HG03565 (cell line): ENCODE measurements around the gene DNAJC8.

Source experiments
- ATAC-seq: cut with Tn5 transposase; IDR thresholded peaks from one replicate; pipeline ENCODE4 v1.9.1; 2021; ENCODE audit warnings: mild to moderate bottlenecking, moderate library complexity; ENCODE audit not compliant: unreplicated experiment

DNAJC8 gene

GRCh38 chr1:28232558-28233263 lies at the start of gene DNAJC8:
Gene DNAJC8, minus strand, starts transcription at chr1:28233029. Its CDS starts 31 bp downstream, at chr1:28232998.
- ATAC-seq = peak; percentile 44

GRCh38 chr1:28281608-28282425 lies 49.0 kb upstream of the DNAJC8 start:
- ATAC-seq = no peak

- no peak for ATAC-seq
These were observed 48.1 kb upstream of the DNAJC8 start for GRCh38 chr1:28280977-28281381.

GRCh38 chr1:28280501-28280900 lies 47.7 kb upstream of the DNAJC8 start:
- ATAC-seq = no peak

- ATAC-seq = no peak
These were observed 46.9 kb upstream of the DNAJC8 start for GRCh38 chr1:28279721-28280120.

GRCh38 chr1:28278763-28279162 lies 45.9 kb upstream of the DNAJC8 start:
- no peak for ATAC-seq

GRCh38 chr1:28273216-28273860 lies 40.5 kb upstream of the DNAJC8 start:
- no peak for ATAC-seq

- ATAC-seq = no peak
These were observed 39.5 kb upstream of the DNAJC8 start for GRCh38 chr1:28272215-28272852.

GRCh38 chr1:28269529-28269928 lies 36.7 kb upstream of the DNAJC8 start:
- ATAC-seq = no peak

- ATAC-seq = no peak
These were observed 34.8 kb upstream of the DNAJC8 start for GRCh38 chr1:28267633-28268032.

- ATAC-seq = no peak
These were observed 34.1 kb upstream of the DNAJC8 start for GRCh38 chr1:28266920-28267322.

GRCh38 chr1:28265577-28265976 lies 32.7 kb upstream of the DNAJC8 start:
- no peak for ATAC-seq

GRCh38 chr1:28264897-28265296 lies 32.1 kb upstream of the DNAJC8 start:
- no peak for ATAC-seq

GRCh38 chr1:28260803-28261174 lies 28.0 kb upstream of the DNAJC8 start:
- ATAC-seq = no peak

- ATAC-seq = no peak
These were observed 27.3 kb upstream of the DNAJC8 start for GRCh38 chr1:28259934-28260802.

GRCh38 chr1:28259252-28259933 lies 26.6 kb upstream of the DNAJC8 start, which contains the start of gene SESN2:
Gene SESN2, plus strand, starts transcription at chr1:28259518. Its CDS starts 330 bp downstream, at chr1:28259848.
- peak; percentile 92 for ATAC-seq

GRCh38 chr1:28258628-28259251 lies 25.9 kb upstream of the DNAJC8 start:
- ATAC-seq = no peak

GRCh38 chr1:28257736-28258135 lies 24.9 kb upstream of the DNAJC8 start:
- no peak for ATAC-seq

GRCh38 chr1:28256197-28256827 lies 23.5 kb upstream of the DNAJC8 start:
- ATAC-seq = no peak
